Adrenal gland (tissue), 12 donors: Measurements from ENCODE around the gene DMAC2L. TPM values are rescaled to one million over a fixed set of nuclear protein-coding genes. Genes with fewer than 3 reads are reported as not detected.
"Not testable (repeated sequence)": the region's sequence is repeated elsewhere in the genome, so short reads cannot be mapped to it uniquely, and the experiment has no call there.

Experiments
- DNase-seq, 7 donors: peaks; one replicate each; pipeline ENCODE4 v3.0.0-alpha.2; 2019 to 2020
- H3K27ac ChIP-seq, 5 donors: fragments of 200-600 bp; sonication (generic) in 4 of 5; 1 replicate in 3 of 5; 2 replicates in 2 of 5; pipeline versions ENCODE4 v1.5.1 to v1.8.0; 2016 to 2020; ENCODE audit warnings: mild to moderate bottlenecking in 1 of 5
- H3K27me3 ChIP-seq: fragments of 200-600 bp; 2 replicates; pipeline ENCODE4 v1.8.0; 2021
- H3K36me3 ChIP-seq, 2 donors: fragments of 200-600 bp; replicated peaks in 1 of 2; 1 replicate in 1 of 2; 2 replicates in 1 of 2; pipeline versions ENCODE4 v1.5.1 to v1.8.0; 2018 to 2022
- H3K4me1 ChIP-seq, 2 donors: fragments of 200-600 bp; replicated peaks in 1 of 2; 1 replicate in 1 of 2; 2 replicates in 1 of 2; pipeline versions ENCODE4 v1.5.1 to v1.8.0; 2018 to 2021
- H3K4me3 ChIP-seq, 4 donors: fragments of 200-600 bp; sonication (generic) in 3 of 4; one replicate each; pipeline ENCODE4 v1.5.1; 2016 to 2018
- H3K9me3 ChIP-seq, 3 donors: fragments of 200-600 bp; sonication (generic) in 1 of 3; replicated peaks in 1 of 3; 1 replicate in 2 of 3; 2 replicates in 1 of 3; pipeline versions ENCODE4 v1.5.1 to v1.8.0; 2016 to 2021
- POLR2A ChIP-seq, 2 donors: fragments of 450-650 bp; IDR thresholded peaks; one replicate each; pipeline ENCODE4 v1.6.1; 2017; ENCODE audit warnings: antibody characterized with exemption in 2 of 2, mild to moderate bottlenecking in 2 of 2, moderate library complexity in 1 of 2
- WGBS, 4 donors: extraction: QIAGEN DNeasy Blood & Tissue Kit in 2 of 4; methylation state at CpG; one replicate each; pipeline versions ENCODE4 v1.1.5 to v1.1.7; 2013 to 2017; 5-methylcytosine and 5-hydroxymethylcytosine counted together
- intact Hi-C, 2 donors: fragments of 100-400 bp; cut with DNase I; formaldehyde crosslinking; loops; one replicate each; pipeline versions ENCODE4 v1.14.1 to v1.15.0; 2022 to 2023
- polyA plus RNA-seq, 3 donors: library from polyadenylated mRNA; stranded (reverse); fragments of 200-250 nt in 2 of 3; fragments of 350-450 nt in 1 of 3; fragmentation: Illumina TruSeq in 1 of 3; extraction: RNeasy Lipid Tissue Mini Kit (QIAGEN cat#74804) in 1 of 3; gene quantifications; one replicate each; pipeline ENCODE4 v1.2.3, GENCODE V29; 2013 to 2014
- total RNA-seq, 9 donors: library from RNA; depleted of rRNA in 4 of 9; stranded (reverse); fragments of >200 nt in 4 of 9; fragments of 120-200 nt in 1 of 9; fragmentation: NEBNext Ultra II Directional in 1 of 9; extraction: Animal tissue kit (Norgen Biotek cat#: 25700) in 1 of 9; gene quantifications; one replicate each; pipeline versions ENCODE4 v1.1.0 to v1.2.4, GENCODE V29; 2013 to 2023
- TF ChIP-seq, protein P1 (sequence below), 6 experiments: fragments of 450-650 bp in 4 of 6; fragments of 200-600 bp in 2 of 6; sonication (generic) in 1 of 6; IDR thresholded peaks; 1 replicate in 5 of 6; 2 replicates in 1 of 6; pipeline versions ENCODE4 v1.5.1 to v1.8.0; 2016 to 2021; ENCODE audit warnings: antibody characterized with exemption in 6 of 6, mild to moderate bottlenecking in 2 of 6, moderate library complexity in 1 of 6
- donor health status: healthy with polysubstance abuse.
- donor health status: Bipolar disorder and iron deficiency.
- donor health status: DM: yes; HTN: yes; CAD: no.
- donor health status: DM: no; HTN: no; CAD: no.
- donor health status: DM: no; HTN: no; CAD: no.
- donor health status: DM: yes; HTN: yes; CAD: no.

Gene DMAC2L
- total and polyA plus RNA-seq, 12 donors, result 4.8 to 19.9 (median 12.9) TPM

DNA sequence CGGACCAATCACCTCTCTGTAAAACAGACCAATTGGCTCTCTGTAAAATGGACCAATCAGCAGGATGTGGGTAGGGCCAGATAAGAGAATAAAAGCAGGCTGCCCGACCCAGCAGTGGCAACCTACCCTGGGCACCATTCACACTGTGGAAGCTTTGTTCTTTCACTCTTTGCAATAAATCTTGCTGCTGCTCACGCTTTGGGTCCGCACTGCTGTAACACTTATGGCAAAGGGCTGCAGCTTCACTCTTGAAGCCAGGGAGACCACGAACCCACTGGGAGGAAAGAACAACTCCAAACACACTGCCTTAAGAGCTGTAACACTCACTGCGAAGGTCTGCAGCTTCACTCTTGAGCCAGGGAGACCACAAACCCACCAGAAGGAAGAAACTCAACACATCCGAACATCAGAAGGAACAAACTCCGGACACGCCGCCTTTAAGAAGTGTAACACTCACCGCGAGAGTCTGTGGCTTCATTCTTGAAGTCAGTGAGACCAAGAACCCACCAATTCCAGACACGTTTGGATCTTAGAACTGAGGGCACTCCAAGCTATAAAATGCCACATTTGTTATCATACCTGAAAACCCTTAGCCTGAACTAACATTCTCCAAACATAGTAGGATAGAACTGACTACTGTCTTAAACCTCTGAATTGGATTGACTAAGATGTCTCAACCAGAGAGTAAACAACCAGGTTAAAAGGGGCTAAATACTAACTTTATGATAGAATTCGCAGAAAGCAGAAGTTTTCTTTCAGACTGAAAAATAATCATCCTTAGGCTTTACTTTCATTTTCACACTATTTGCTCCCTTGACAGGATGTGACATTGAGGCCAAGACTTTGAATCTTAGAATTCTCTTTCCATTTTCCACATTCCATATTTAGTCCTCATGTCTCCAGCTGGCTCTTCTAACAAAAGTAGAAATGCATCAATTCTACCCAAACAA, 50.9 kb downstream of the DMAC2L start:
- Histone ChIP-seq H3K36me3 (no peaks in the 10 kb centered on the region), H3K27me3 (no peaks in the 10 kb centered on the region), H3K27ac (peak overlapping the region in 4 of 5 donors; percentile 15 to 77 (median 62)), H3K9me3 (no peaks in the 10 kb centered on the region), H3K4me1 (peaks cover 21 to 24% of the 10 kb centered on the region in 2 donors), H3K4me3 (peak overlapping the region in 1 of 4 donors; percentile 42)
- no peak for TF ChIP-seq POLR2A (IDR thresholded peaks at IDR 0.05)
- TF ChIP-seq, protein P1, sequence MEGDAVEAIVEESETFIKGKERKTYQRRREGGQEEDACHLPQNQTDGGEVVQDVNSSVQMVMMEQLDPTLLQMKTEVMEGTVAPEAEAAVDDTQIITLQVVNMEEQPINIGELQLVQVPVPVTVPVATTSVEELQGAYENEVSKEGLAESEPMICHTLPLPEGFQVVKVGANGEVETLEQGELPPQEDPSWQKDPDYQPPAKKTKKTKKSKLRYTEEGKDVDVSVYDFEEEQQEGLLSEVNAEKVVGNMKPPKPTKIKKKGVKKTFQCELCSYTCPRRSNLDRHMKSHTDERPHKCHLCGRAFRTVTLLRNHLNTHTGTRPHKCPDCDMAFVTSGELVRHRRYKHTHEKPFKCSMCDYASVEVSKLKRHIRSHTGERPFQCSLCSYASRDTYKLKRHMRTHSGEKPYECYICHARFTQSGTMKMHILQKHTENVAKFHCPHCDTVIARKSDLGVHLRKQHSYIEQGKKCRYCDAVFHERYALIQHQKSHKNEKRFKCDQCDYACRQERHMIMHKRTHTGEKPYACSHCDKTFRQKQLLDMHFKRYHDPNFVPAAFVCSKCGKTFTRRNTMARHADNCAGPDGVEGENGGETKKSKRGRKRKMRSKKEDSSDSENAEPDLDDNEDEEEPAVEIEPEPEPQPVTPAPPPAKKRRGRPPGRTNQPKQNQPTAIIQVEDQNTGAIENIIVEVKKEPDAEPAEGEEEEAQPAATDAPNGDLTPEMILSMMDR (IDR thresholded peaks at IDR 0.05), result no peak
- WGBS, 4 donors, result 66 to 91% (median 79%) methylated on average over 7 to 14 of the region's 14 CpGs
- DNase-seq, result no peak
- intact Hi-C loops, result no loop called here

- TF ChIP-seq, protein P1 (IDR thresholded peaks at IDR 0.05), result no peak
- no peak for TF ChIP-seq POLR2A (IDR thresholded peaks at IDR 0.05)
- peak in 1 of 7 donors; percentile 38 for DNase-seq
- Histone ChIP-seq H3K9me3 (no peaks in the 10 kb centered on the region), H3K27ac (peak overlapping the region in 4 of 5 donors; percentile 15 to 77 (median 62)), H3K4me3 (peak overlapping the region in 1 of 4 donors; percentile 42), H3K27me3 (no peaks in the 10 kb centered on the region), H3K4me1 (peaks cover 21 to 24% of the 10 kb centered on the region in 2 donors), H3K36me3 (no peaks in the 10 kb centered on the region)
- WGBS, 4 donors, result 28 to 38% (median 33%) methylated on average over 4 of the region's 4 CpGs
- intact Hi-C loops, result no loop called here
Measured at GRCh38 chr14:50363714-50364111, 51.6 kb downstream of the DMAC2L start.

- H3K27me3 ChIP-seq, result no peaks in the 10 kb centered on the region
- WGBS, 4 donors, result 89 to 93% (median 91%) methylated on average over 1 of the region's 1 CpG
- no peak overlapping the region for H3K4me3 ChIP-seq
- no peaks in the 10 kb centered on the region for H3K9me3 ChIP-seq
- H3K27ac ChIP-seq, result no peak overlapping the region
- intact Hi-C loops, result no loop called here
- TF ChIP-seq POLR2A (IDR thresholded peaks at IDR 0.05), result no peak
- TF ChIP-seq, protein P1 (IDR thresholded peaks at IDR 0.05), result no peak
- no peaks in the 10 kb centered on the region for H3K36me3 ChIP-seq
- peaks cover 21 to 24% of the 10 kb centered on the region in 2 donors for H3K4me1 ChIP-seq
- DNase-seq, result no peak
Measured at GRCh38 chr14:50364792-50365191, 52.7 kb downstream of the DMAC2L start.

DNA sequence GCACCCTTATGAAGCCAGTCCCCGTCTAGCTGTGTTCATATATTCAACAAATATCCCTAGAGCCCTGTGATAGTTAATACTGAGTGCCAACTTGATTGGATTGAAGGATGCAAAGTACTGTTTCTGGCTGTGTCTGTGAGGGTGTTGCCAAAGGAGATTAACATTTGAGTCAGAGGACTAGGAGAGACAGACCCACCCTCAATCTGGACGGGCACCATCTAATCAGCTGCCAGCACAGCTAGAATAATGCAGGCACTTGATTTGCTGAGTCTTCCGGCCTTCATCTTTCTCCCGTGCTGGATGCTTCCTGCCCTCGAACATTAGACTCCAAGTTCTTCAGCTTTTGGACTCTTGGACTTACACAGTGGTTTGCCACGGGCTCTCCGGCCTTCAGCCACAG, 53.4 kb downstream of the DMAC2L start:
- intact Hi-C loops, H3K4me3 ChIP-seq, H3K9me3 ChIP-seq, H3K36me3 ChIP-seq, H3K27ac ChIP-seq, DNase-seq, H3K27me3 ChIP-seq: not testable (repeated sequence)
- peaks cover 21 to 24% of the 10 kb centered on the region in 2 donors for H3K4me1 ChIP-seq
- 70 to 88% (median 84%) methylated on average over 7 of the region's 7 CpGs for WGBS, 4 donors
